ENCODE results near the gene CASP2. TPM values are rescaled to one million over a fixed set of nuclear protein-coding genes. Genes with fewer than 3 reads are reported as not detected.
A peak's percentile ranks its signal among the peaks of the same experiment; 100 is the strongest.

CASP2 gene
- total RNA-seq, 1 donor, result 7.6 TPM

GRCh38 chr7:143345428-143345900, 57.3 kb downstream of the CASP2 start:
- DNase-seq (ENCODE audit: insufficient read length, low spot score, missing footprints), result peak; percentile 83
- H3K4me2 ChIP-seq (ENCODE audit: insufficient read depth, low read length), result peak overlapping the region; percentile 11
- H3K4me1 ChIP-seq (ENCODE audit: insufficient read depth, low read length), result no peaks in the 10 kb centered on the region
- peak overlapping the region; percentile 57 for H2AFZ ChIP-seq (ENCODE audit: low read length)
- TF ChIP-seq, protein P1, sequence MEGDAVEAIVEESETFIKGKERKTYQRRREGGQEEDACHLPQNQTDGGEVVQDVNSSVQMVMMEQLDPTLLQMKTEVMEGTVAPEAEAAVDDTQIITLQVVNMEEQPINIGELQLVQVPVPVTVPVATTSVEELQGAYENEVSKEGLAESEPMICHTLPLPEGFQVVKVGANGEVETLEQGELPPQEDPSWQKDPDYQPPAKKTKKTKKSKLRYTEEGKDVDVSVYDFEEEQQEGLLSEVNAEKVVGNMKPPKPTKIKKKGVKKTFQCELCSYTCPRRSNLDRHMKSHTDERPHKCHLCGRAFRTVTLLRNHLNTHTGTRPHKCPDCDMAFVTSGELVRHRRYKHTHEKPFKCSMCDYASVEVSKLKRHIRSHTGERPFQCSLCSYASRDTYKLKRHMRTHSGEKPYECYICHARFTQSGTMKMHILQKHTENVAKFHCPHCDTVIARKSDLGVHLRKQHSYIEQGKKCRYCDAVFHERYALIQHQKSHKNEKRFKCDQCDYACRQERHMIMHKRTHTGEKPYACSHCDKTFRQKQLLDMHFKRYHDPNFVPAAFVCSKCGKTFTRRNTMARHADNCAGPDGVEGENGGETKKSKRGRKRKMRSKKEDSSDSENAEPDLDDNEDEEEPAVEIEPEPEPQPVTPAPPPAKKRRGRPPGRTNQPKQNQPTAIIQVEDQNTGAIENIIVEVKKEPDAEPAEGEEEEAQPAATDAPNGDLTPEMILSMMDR (IDR thresholded peaks at IDR 0.05; ENCODE audit: extremely low read depth, low read depth, low read length), result peak; percentile 35
- H3K36me3 ChIP-seq (ENCODE audit: insufficient read depth, low read length), result no peaks in the 10 kb centered on the region
- peak overlapping the region; percentile 0 for H3K4me3 ChIP-seq (ENCODE audit: insufficient read depth, low read length)
- H3K79me2 ChIP-seq (ENCODE audit: insufficient read depth, low read length), result no peaks in the 10 kb centered on the region
- no peak overlapping the region for H3K27ac ChIP-seq (ENCODE audit: low read depth, low read length)
- no peaks in the 10 kb centered on the region for H3K9me3 ChIP-seq (ENCODE audit: low read depth, low read length)
- peaks cover 37% of the 10 kb centered on the region for H3K27me3 ChIP-seq (ENCODE audit: insufficient read depth, low read length)
- no peaks in the 10 kb centered on the region for H4K20me1 ChIP-seq (ENCODE audit: insufficient read depth, low read length)

DNA sequence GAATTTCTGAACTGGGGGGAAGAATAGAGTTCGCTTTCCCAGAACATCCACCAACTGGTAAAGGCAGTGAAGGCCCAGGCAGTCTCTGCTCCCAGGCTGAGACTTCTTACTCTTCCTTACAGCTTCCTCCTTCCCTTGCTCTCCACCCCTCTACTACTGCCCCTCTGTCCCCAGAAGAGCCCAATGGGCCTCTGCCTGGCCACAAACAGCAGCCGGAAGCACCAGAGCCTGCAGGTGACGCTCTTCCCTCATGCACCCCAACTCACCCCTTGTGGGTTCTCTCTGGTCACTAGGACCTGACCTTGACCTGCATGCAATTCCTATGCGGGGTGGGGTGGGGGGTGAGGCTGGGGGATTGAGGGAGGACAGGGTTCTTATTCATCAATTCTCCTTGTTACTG, 57.9 kb downstream of the CASP2 start:
- Histone ChIP-seq H2AFZ (ENCODE audit: low read length) (no peak overlapping the region), H3K36me3 (ENCODE audit: insufficient read depth, low read length) (no peaks in the 10 kb centered on the region), H3K4me1 (ENCODE audit: insufficient read depth, low read length) (no peaks in the 10 kb centered on the region), H3K27ac (ENCODE audit: low read depth, low read length) (no peak overlapping the region), H3K79me2 (ENCODE audit: insufficient read depth, low read length) (no peaks in the 10 kb centered on the region), H3K4me3 (ENCODE audit: insufficient read depth, low read length) (no peak overlapping the region), H4K20me1 (ENCODE audit: insufficient read depth, low read length) (no peaks in the 10 kb centered on the region), H3K4me2 (ENCODE audit: insufficient read depth, low read length) (no peak overlapping the region), H3K27me3 (ENCODE audit: insufficient read depth, low read length) (peaks cover 36% of the 10 kb centered on the region), H3K9me3 (ENCODE audit: low read depth, low read length) (no peaks in the 10 kb centered on the region)
- TF ChIP-seq, protein P1 (IDR thresholded peaks at IDR 0.05; ENCODE audit: extremely low read depth, low read depth, low read length), result no peak
- peak; percentile 27 for DNase-seq (ENCODE audit: insufficient read length, low spot score, missing footprints)

DNA sequence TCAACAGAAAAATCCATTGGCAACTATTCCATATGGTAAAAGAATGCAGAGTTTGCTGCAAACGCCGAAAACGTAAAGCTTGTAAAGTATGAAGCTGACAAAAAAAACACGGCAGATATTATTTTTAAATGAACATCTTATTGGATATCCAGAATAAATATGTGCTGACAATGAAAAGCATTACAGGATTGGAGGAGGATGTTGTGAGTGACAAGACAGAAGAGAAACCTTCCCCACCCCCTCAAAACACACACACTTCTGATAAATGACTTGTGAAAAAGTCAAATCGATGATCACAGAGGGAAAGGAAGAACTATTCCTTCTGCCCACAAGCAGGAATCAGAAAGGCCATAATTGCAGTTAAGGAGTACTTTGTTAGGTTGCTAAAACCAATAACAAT, 59.8 kb downstream of the CASP2 start:
- TF ChIP-seq, protein P1 (IDR thresholded peaks at IDR 0.05; ENCODE audit: extremely low read depth, low read depth, low read length), result no peak
- H3K36me3 ChIP-seq (ENCODE audit: insufficient read depth, low read length), result no peaks in the 10 kb centered on the region
- H3K9me3 ChIP-seq (ENCODE audit: low read depth, low read length), result no peaks in the 10 kb centered on the region
- H3K27me3 ChIP-seq (ENCODE audit: insufficient read depth, low read length), result peaks cover 40% of the 10 kb centered on the region
- H2AFZ ChIP-seq (ENCODE audit: low read length), result no peak overlapping the region
- no peak overlapping the region for H3K4me2 ChIP-seq (ENCODE audit: insufficient read depth, low read length)
- H3K4me1 ChIP-seq (ENCODE audit: insufficient read depth, low read length), result no peaks in the 10 kb centered on the region
- H3K4me3 ChIP-seq (ENCODE audit: insufficient read depth, low read length), result no peak overlapping the region
- no peaks in the 10 kb centered on the region for H3K79me2 ChIP-seq (ENCODE audit: insufficient read depth, low read length)
- no peak overlapping the region for H3K27ac ChIP-seq (ENCODE audit: low read depth, low read length)
- H4K20me1 ChIP-seq (ENCODE audit: insufficient read depth, low read length), result no peaks in the 10 kb centered on the region
- DNase-seq (ENCODE audit: insufficient read length, low spot score, missing footprints), result no peak

- DNase-seq (ENCODE audit: insufficient read length, low spot score, missing footprints), result peak; percentile 69
- Histone ChIP-seq H4K20me1 (ENCODE audit: insufficient read depth, low read length) (no peaks in the 10 kb centered on the region), H3K27me3 (ENCODE audit: insufficient read depth, low read length) (peaks cover 35% of the 10 kb centered on the region), H3K79me2 (ENCODE audit: insufficient read depth, low read length) (no peaks in the 10 kb centered on the region), H2AFZ (ENCODE audit: low read length) (no peak overlapping the region), H3K4me2 (ENCODE audit: insufficient read depth, low read length) (no peak overlapping the region), H3K4me3 (ENCODE audit: insufficient read depth, low read length) (no peak overlapping the region), H3K9me3 (ENCODE audit: low read depth, low read length) (no peaks in the 10 kb centered on the region), H3K36me3 (ENCODE audit: insufficient read depth, low read length) (no peaks in the 10 kb centered on the region), H3K27ac (ENCODE audit: low read depth, low read length) (no peak overlapping the region), H3K4me1 (ENCODE audit: insufficient read depth, low read length) (no peaks in the 10 kb centered on the region)
- TF ChIP-seq, protein P1 (IDR thresholded peaks at IDR 0.05; ENCODE audit: extremely low read depth, low read depth, low read length), result no peak
These were observed 62.9 kb downstream of the CASP2 start for GRCh38 chr7:143351060-143351459.
